ENCODE data around the gene LSM10.

The LSM10 gene

GRCh38 chr1:36393686-36394085, 4.0 kb downstream of the LSM10 start:
- H3K4me3 ChIP-seq (ENCODE audit: low read depth, low read length): no peak overlapping the region
- no peak for TF ChIP-seq CTCF (IDR thresholded peaks at IDR 0.05; ENCODE audit: low read depth, low read length)
- no peak for DNase-seq (ENCODE audit: low read depth, low spot score)
- in situ Hi-C loops (cut with HindIII; ENCODE audit: low sequenced_read_pairs): no loop called here

GRCh38 chr1:36392836-36393235, 4.9 kb downstream of the LSM10 start:
- no peak overlapping the region for H3K4me3 ChIP-seq (ENCODE audit: low read depth, low read length)
- TF ChIP-seq CTCF (IDR thresholded peaks at IDR 0.05; ENCODE audit: low read depth, low read length): no peak
- DNase-seq (ENCODE audit: low read depth, low spot score): no peak
- in situ Hi-C loops (cut with HindIII; ENCODE audit: low sequenced_read_pairs): no loop called here

- no peak for DNase-seq (ENCODE audit: low read depth, low spot score)
- in situ Hi-C loops (cut with HindIII; ENCODE audit: low sequenced_read_pairs): no loop called here
- H3K4me3 ChIP-seq (ENCODE audit: low read depth, low read length): no peak overlapping the region
- TF ChIP-seq CTCF (IDR thresholded peaks at IDR 0.05; ENCODE audit: low read depth, low read length): no peak
These were observed 6.4 kb downstream of the LSM10 start for GRCh38 chr1:36391271-36391670.

GRCh38 chr1:36390411-36390810, 7.3 kb downstream of the LSM10 start:
- in situ Hi-C loops (cut with HindIII; ENCODE audit: low sequenced_read_pairs): no loop called here
- DNase-seq (ENCODE audit: low read depth, low spot score): no peak
- no peak for TF ChIP-seq CTCF (IDR thresholded peaks at IDR 0.05; ENCODE audit: low read depth, low read length)
- H3K4me3 ChIP-seq (ENCODE audit: low read depth, low read length): no peak overlapping the region

GRCh38 chr1:36389999-36390398, 7.7 kb downstream of the LSM10 start:
- TF ChIP-seq CTCF (IDR thresholded peaks at IDR 0.05; ENCODE audit: low read depth, low read length): no peak
- in situ Hi-C loops (cut with HindIII; ENCODE audit: low sequenced_read_pairs): no loop called here
- no peak for DNase-seq (ENCODE audit: low read depth, low spot score)

GRCh38 chr1:36389261-36389660, 8.4 kb downstream of the LSM10 start:
- in situ Hi-C loops (cut with HindIII; ENCODE audit: low sequenced_read_pairs): no loop called here
- H3K4me3 ChIP-seq (ENCODE audit: low read depth, low read length): no peak overlapping the region
- DNase-seq (ENCODE audit: low read depth, low spot score): no peak
- TF ChIP-seq CTCF (IDR thresholded peaks at IDR 0.05; ENCODE audit: low read depth, low read length): no peak

More at GRCh38 chr1:36389999-36390398, 7.7 kb downstream of the LSM10 start:
- no peak overlapping the region for H3K4me3 ChIP-seq (ENCODE audit: low read depth, low read length)
